CD1c-positive myeloid dendritic cell (primary cell): ENCODE measurements around the gene CUBN.

Experiments
- DNase-seq: peaks from one replicate; pipeline ENCODE4 v3.0.0-alpha.2; 2016; ENCODE audit errors: extremely low spot score

CUBN gene

DNA sequence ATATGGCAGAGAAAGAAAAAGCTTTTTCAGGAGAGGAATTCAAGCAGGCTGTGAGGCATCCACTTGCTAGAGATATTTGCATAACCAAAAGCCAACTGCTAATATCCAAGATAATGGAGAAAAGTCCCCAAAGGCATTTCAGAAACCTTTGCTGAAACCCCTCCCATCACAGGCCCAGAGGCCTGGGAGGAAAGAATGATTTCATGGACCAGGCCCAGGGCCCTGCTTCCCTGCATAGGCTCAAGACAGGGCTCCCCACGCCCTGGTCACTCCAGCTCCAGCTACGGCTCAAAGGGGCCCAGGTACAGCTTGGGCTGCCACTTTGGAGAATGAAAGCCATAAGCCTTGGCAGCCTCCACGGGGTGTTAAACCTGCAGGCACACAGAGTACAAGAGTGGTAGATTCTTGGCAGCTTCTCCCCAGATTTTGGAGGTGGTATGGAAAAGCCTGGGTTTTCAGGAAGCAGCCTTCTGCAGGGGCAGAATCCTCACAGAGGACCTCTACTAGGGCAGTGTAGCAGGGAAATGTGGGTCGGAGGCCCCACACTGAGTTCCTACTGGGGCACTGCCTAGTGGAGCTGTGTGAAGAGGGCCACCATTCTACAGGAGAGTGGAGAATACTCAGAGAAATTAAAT is 306.8 kb downstream of the CUBN start:
- DNase-seq = no peak

- DNase-seq = no peak
These were observed 307.6 kb downstream of the CUBN start for GRCh38 chr10:16822027-16822426.

- peak; percentile 49 for DNase-seq
These were observed 309.2 kb downstream of the CUBN start for GRCh38 chr10:16820421-16820820.

DNA sequence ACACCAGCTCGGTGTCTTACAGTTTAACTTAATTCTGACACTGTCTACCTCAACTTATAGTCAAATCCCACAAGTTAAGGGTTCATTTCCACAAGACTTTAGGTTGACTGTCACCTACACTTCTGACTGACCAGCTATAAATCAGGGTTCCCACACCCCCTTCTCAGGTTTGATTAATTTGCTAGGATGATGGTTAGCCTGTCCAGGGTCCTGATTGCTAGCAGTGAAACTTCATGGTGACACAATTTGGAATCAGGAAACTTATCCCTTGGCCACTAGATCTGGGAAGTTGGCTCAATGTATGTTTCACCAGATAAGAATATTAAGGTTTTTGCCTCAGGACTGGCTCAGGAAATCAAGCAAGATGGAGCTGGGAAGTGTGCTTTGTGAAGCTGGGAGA is 309.6 kb downstream of the CUBN start:
- DNase-seq = no peak

- DNase-seq = no peak
These were observed 310.2 kb downstream of the CUBN start for GRCh38 chr10:16819436-16819835.

GRCh38 chr10:16819026-16819425 is 310.6 kb downstream of the CUBN start:
- no peak for DNase-seq

GRCh38 chr10:16817125-16818019 is 312.2 kb downstream of the CUBN start, which contains the start of gene RSU1:
Gene RSU1 (minus strand): TSS chr10:16817424. CDS start chr10:16817081, 343 bp downstream.
- peak; percentile 100 for DNase-seq

- DNase-seq = no peak
These were observed 312.8 kb downstream of the CUBN start for GRCh38 chr10:16816830-16817124.

- DNase-seq = peak; percentile 10
These were observed 313.4 kb downstream of the CUBN start for GRCh38 chr10:16816171-16816570.

- no peak for DNase-seq
These were observed 315.6 kb downstream of the CUBN start for GRCh38 chr10:16814012-16814411.

DNA sequence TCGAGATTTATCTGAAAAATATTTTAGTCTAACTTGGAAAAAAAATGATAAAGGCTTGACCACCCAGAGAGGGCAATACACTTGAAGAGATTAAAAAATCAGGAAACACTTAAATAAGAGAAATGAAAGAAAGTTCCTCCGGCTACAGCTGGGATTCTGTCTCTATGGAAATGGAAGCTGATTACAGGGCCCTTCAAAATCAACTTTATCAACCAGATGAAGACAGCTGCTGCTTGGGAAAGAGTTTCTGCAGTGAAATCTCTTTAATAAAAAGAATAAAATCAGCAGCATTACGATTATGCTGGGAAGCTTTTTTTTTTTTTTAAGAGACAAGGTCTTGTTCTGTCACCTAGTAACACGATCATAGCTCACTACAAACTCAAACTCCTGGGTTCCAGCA is 316.9 kb downstream of the CUBN start:
- DNase-seq = no peak

DNA sequence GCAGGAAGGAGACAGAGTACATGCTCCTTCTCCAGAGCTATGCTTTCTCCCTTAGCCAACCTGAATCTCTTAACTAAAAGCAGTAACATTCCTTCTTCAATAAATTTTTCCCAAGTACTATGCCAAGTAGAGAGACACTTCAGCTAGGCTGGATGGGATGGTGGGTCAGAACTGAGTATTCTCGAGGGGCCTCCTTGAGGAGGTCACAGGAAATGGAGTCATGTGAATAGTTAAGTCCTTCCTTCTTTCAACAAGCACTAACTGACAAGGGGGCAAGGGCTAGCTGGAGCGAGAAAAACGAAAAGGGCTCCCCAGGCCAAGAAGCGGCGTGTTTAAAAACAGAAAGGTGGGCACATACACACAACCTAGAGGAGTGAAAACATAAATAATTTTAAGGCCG is 317.8 kb downstream of the CUBN start:
- DNase-seq = no peak

GRCh38 chr10:16811292-16811691 is 318.3 kb downstream of the CUBN start:
- no peak for DNase-seq

GRCh38 chr10:16809074-16809718 is 320.4 kb downstream of the CUBN start:
- peak; percentile 33 for DNase-seq

GRCh38 chr10:16804123-16804522 is 325.5 kb downstream of the CUBN start:
- no peak for DNase-seq

DNA sequence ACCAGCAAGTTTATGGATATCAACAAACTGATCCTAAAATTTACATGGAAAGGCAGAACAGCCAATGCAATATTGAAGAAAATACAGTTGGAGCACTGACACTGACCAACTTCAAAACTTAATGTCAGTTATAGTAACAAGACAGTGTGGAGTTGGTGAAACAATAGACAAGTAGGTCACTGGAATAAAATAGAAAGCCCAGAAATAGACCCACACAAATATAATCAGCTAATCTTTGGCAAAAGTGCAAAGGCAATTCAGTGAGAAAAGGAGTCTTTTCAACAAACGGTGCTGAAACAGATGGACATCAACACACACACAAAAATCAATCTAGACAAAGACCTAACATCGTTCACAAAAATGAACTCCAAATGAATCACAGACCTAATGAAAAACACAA is 326.1 kb downstream of the CUBN start:
- no peak for DNase-seq

- no peak for DNase-seq
These were observed 330.0 kb downstream of the CUBN start for GRCh38 chr10:16799621-16800020.

DNA sequence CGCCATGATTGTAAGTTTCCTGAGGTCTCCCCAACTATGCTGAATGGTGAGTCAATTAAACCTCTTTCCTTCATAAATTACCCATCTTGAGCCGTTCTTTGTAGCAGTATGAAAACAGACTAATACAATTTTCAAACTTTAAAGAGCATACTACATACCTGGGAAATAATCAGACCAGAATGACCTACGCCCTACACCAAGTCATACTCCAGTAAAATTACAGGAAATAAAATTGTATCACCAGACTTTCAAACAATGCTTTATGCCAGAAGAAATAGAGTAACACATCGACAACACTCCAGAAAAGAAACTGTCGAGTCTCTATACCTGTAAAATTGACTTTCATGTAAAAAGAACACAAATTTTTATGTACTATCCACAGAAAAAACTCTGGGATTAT is 331.0 kb downstream of the CUBN start:
- no peak for DNase-seq

- DNase-seq = no peak
These were observed 334.1 kb downstream of the CUBN start for GRCh38 chr10:16795410-16796073.

DNA sequence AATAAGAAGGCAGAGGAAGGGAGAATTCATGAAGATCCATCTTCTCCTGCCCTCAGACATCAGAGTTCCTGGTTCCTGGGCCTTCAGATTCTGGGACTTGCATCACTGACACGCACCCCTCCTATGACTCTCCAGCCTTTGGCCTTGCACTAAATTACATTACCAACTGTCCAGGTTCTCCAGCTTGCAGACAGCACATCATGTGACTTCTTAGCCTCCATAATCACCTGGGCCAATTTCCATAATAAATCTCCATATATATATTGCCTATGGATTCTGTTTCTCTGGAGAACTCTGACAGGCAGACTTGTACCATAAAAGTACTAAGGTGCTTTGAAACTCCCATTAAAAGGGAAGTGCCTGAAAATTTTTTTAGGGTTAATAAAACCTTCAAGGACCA is 335.6 kb downstream of the CUBN start:
- no peak for DNase-seq

- no peak for DNase-seq
These were observed 336.9 kb downstream of the CUBN start for GRCh38 chr10:16792675-16793074.

- DNase-seq = no peak
These were observed 339.8 kb downstream of the CUBN start for GRCh38 chr10:16789765-16790164.
